Measurements from ENCODE around the gene B4GALT1.

B4GALT1 gene

DNA sequence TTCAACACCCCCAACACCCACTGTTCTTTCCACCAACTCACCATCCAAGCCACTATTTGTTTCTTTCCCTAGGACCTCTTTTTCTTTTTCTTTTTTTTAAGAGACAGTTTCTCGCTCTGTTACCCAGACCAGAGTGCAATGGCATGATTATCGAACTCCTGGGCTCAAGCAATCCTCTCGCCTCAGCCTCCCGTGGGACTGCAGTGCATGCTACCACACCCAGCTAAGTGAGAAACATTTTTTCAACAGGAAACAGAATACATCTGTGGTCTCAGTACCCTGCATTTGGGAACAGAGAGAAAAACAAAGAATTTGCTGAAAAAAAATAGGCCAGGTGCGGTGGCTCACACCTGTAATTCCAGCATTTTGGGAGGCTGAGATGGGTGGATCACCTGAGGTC lies 24.6 kb downstream of the B4GALT1 start:
- in situ Hi-C loops (cut with MboI; ENCODE audit: low sequenced_read_pairs), result no loop called here

- in situ Hi-C loops (cut with MboI; ENCODE audit: low sequenced_read_pairs), result no loop called here
Observed at GRCh38 chr9:33140401-33141360, 26.5 kb downstream of the B4GALT1 start.

DNA sequence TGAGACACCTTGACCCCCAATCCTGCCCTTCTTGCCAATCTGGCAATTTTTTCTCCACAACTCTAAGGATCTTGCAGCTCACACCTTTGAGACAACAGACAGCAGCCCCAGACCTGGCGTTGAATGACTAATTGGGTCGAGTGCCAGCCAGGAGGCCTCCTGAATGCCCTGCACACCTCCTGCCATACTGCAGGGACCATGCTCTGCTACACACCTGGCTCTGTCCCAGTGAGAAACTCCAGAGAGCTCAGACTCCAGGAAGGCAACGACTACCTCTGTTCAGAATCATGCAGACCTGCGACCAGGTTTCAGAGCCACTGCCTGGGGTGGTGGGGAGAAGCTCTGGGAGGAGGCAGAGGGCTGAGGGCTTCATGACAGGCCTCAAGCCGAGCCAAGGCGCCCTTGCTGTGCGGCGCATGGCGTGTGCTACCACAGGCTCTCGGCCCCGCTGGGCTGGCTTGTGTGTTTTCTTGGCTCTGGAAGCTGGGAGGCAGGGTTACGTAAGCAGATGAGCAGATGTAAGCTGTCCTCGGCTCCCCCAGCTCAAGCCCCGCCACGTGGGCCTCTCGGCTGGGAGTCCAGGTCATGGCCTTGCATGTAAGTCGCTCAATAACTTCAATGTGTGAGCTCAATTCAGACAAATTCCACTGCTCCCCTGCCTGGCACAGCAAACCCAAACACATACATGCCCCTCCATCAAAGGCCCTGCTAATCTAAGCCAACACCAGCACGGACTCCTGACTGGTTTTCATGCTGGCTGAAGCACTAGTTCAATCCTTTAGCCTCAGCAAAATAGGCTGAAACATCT lies 27.5 kb downstream of the B4GALT1 start:
- in situ Hi-C loops (cut with MboI; ENCODE audit: low sequenced_read_pairs), result no loop called here

DNA sequence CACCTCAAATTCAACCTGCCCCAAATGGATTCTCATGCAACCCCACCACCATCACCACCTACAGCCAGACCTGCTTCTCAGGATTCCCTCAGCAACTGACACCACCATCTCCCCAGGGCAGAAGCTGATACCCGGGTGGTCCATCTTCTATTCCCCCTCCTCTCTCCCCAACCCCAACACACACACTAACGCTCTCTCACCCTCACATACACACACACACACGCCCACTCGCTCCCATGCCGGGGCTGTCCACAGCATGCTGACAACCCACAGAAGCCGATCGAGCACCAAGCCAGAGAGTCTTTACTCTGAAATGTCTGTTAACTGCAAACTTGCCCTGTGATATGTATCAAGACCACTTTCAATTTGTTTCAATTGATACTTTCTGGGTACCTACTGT lies 28.4 kb downstream of the B4GALT1 start:
- in situ Hi-C loops (cut with MboI; ENCODE audit: low sequenced_read_pairs), result no loop called here

GRCh38 chr9:33137781-33138264 lies 29.3 kb downstream of the B4GALT1 start:
- in situ Hi-C loops (cut with MboI; ENCODE audit: low sequenced_read_pairs), result no loop called here

DNA sequence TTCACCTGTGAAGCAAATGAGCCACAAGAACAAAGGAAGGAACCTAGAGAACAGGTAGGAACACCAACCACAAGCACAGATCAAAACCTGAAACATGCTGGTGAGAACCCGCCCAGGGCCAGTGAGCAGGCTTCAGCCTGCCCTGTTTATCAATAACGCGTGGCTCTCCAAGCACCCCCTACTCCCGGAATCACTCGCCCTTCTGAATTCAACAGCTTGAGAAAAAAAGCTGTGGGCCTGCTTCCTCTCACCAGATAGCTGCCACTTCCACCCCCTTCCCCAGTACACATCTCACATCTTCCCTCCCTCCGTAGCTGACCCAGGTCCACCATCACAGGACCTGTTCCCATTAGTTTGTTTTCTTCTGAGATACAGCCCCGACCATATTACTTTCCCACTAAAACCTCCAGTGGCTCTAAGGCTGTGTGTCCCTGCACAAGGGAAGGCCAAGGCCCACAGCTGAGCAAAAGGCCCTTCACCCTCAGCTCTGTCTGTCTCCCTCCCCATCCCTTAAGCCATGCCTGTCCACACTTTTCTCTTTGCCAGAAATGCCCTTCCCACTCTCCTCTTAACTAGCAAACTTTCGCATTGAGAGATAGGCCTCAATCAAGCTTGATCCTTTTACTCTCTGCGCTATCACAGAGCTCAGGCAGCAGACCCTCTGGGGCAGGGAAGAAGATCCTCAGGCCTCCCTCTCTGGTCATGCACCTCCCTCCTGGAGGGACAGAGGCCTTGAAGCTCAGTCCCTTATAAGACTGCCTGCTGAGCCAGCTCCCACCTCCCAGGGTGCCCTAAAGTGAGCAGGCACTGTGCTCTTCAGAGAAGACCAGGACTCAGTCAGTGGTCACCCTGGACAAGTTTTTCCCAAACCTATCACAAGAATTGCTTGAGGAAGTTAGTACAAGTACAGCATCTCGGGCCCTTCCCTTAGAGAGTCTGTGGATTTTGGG lies 30.1 kb downstream of the B4GALT1 start:
- in situ Hi-C loops (cut with MboI; ENCODE audit: low sequenced_read_pairs), result no loop called here

DNA sequence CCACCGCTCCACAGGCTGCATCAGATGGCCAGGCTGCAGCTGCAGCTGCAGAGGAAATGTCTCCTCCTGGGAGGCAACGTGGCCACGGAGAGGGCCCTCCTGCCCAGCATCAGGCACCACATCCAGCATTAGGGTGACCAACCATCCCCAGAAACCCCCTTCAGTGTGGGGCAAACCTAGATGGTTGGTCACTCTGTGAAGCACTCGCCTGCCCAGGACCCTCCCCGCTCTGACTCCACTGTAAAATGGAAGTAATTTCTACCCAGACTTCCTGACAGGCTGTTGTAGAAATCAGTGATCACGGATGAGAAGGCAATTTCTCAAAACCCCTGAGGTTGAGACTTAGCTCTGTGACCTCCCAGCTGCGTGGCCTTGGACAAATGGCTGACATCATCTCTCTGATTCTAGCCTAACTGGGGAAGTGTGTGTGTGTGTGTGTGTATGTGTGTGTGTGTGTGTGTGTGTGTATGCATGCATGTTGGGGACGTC lies 31.6 kb downstream of the B4GALT1 start:
- in situ Hi-C loops (cut with MboI; ENCODE audit: low sequenced_read_pairs), result no loop called here

GRCh38 chr9:33135031-33135461 lies 32.1 kb downstream of the B4GALT1 start:
- in situ Hi-C loops (cut with MboI; ENCODE audit: low sequenced_read_pairs), result no loop called here

- in situ Hi-C loops (cut with MboI; ENCODE audit: low sequenced_read_pairs), result no loop called here
Observed at GRCh38 chr9:33133186-33133585, 34.0 kb downstream of the B4GALT1 start.

- in situ Hi-C loops (cut with MboI; ENCODE audit: low sequenced_read_pairs), result no loop called here
Observed at GRCh38 chr9:33131790-33132772, 35.1 kb downstream of the B4GALT1 start.

- in situ Hi-C loops (cut with MboI; ENCODE audit: low sequenced_read_pairs), result no loop called here
Observed at GRCh38 chr9:33130961-33131789, 36.0 kb downstream of the B4GALT1 start.

GRCh38 chr9:33129886-33130881 lies 37.0 kb downstream of the B4GALT1 start:
- in situ Hi-C loops (cut with MboI; ENCODE audit: low sequenced_read_pairs), result no loop called here

- in situ Hi-C loops (cut with MboI; ENCODE audit: low sequenced_read_pairs), result no loop called here
Observed at GRCh38 chr9:33129251-33129885, 37.8 kb downstream of the B4GALT1 start.

DNA sequence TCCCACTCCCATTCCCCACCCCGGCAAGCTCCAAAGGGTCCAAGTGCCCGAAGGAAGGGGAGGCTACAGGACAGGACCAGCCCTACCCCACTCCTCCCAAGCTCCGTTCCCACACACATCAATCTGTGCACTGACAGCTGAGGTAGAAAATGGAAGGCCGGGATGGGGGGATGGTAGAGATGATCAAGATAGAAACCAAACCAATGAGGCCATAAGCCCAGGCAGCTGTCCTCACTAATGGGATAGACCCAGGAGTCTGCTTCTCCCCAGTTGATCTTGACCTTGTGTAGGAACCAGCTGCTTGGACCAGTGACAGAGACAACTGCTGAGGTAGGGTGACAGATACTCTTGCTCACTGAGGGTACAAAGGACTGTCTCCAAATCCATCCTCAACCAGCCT lies 38.6 kb downstream of the B4GALT1 start:
- in situ Hi-C loops (cut with MboI; ENCODE audit: low sequenced_read_pairs), result no loop called here

- in situ Hi-C loops (cut with MboI; ENCODE audit: low sequenced_read_pairs), result no loop called here
Observed at GRCh38 chr9:33127881-33128280, 39.3 kb downstream of the B4GALT1 start.

Data from HL-60/S4 treated with retinoic acid at 250 ng/mL for 4 days and 3 days (cell line).